HEK293 (cell line): ENCODE results near the gene OTOS.

Experiments
- CTCF ChIA-PET: fragments of 350-600 bp; formaldehyde crosslinking; extraction: SDS; loops from one replicate; lab custom pipeline; 2021; ENCODE audit warnings: antibody characterized with exemption; lab: Yijun Ruan, JAX
- POLR2A ChIA-PET: fragments of 300-600 bp; formaldehyde crosslinking; extraction: SDS; loops from one replicate; lab custom pipeline; 2020; ENCODE audit warnings: antibody characterized with exemption, inconsistent platforms; lab: Yijun Ruan, JAX
- H3K27ac ChIP-seq: fragments of 200-500 bp; sonication (Bioruptor generic); 2 replicates; pipeline ENCODE4 v1.5.1; 2014; ENCODE audit warnings: low read depth, low read length, control low read depth, inconsistent platforms; ENCODE audit errors: extremely low read depth
- H3K36me3 ChIP-seq, 2 experiments: fragments of 200-500 bp in 1 of 2; sonication (Bioruptor generic) in 1 of 2; 1 replicate in 1 of 2; 2 replicates in 1 of 2; pipeline ENCODE4 v1.5.1; 2014 to 2017; ENCODE audit warnings: inconsistent platforms in 2 of 2, low read length in 2 of 2; ENCODE audit not compliant: control insufficient read depth in 2 of 2, insufficient read depth in 1 of 2
- H3K4me1 ChIP-seq: fragments of 200-500 bp; sonication (Bioruptor generic); 2 replicates; pipeline ENCODE4 v1.5.1; 2014; ENCODE audit warnings: mild to moderate bottlenecking, low read length, inconsistent platforms; ENCODE audit not compliant: control insufficient read depth, insufficient read depth
- H3K4me3 ChIP-seq: 2 replicates; pipeline ENCODE4 v1.5.1; 2011; ENCODE audit warnings: low read depth, mild to moderate bottlenecking, control low read depth, low read length, moderate library complexity
- H3K9me3 ChIP-seq: fragments of 200-500 bp; sonication (Bioruptor generic); 2 replicates; pipeline ENCODE4 v1.5.1; 2014; ENCODE audit warnings: low read depth, low read length, inconsistent platforms; ENCODE audit not compliant: control insufficient read depth, insufficient read depth
- CTCF ChIP-seq: fragments of 450-650 bp; formaldehyde crosslinking; IDR thresholded peaks from 2 replicates; pipeline ENCODE4 v1.5.1; 2016; ENCODE audit warnings: missing biosample characterization, missing genetic modification characterization
- PATZ1 ChIP-seq: fragments of 450-650 bp; formaldehyde crosslinking; IDR thresholded peaks from 2 replicates; pipeline ENCODE4 v1.5.1; 2016; ENCODE audit warnings: missing biosample characterization, missing genetic modification characterization
- SCRT1 ChIP-seq: fragments of 450-650 bp; formaldehyde crosslinking; IDR thresholded peaks from 2 replicates; pipeline ENCODE4 v1.5.1; 2016; ENCODE audit warnings: missing biosample characterization, missing genetic modification characterization, borderline replicate concordance
- SCRT2 ChIP-seq: fragments of 450-650 bp; formaldehyde crosslinking; IDR thresholded peaks from 2 replicates; pipeline ENCODE4 v1.5.1; 2016; ENCODE audit warnings: missing biosample characterization, missing genetic modification characterization
- ZBTB7A ChIP-seq: fragments of 450-650 bp; formaldehyde crosslinking; IDR thresholded peaks from 2 replicates; pipeline ENCODE4 v1.5.1; 2016; ENCODE audit warnings: low read depth, missing biosample characterization, missing genetic modification characterization
- ZFHX2 ChIP-seq: fragments of 450-650 bp; formaldehyde crosslinking; conservative IDR thresholded peaks from 2 replicates; pipeline ENCODE4 v1.5.1; 2016; ENCODE audit warnings: missing biosample characterization, missing genetic modification characterization
- ZIC2 ChIP-seq: fragments of 450-650 bp; formaldehyde crosslinking; IDR thresholded peaks from 2 replicates; pipeline ENCODE4 v1.5.1; 2016; ENCODE audit warnings: missing biosample characterization, missing genetic modification characterization
- ZNF146 ChIP-seq: fragments of 450-650 bp; formaldehyde crosslinking; IDR thresholded peaks from 2 replicates; pipeline ENCODE4 v1.5.1; 2016; ENCODE audit warnings: missing biosample characterization, missing genetic modification characterization
- ZNF239 ChIP-seq: fragments of 450-650 bp; formaldehyde crosslinking; IDR thresholded peaks from 2 replicates; pipeline ENCODE4 v1.5.1; 2016; ENCODE audit warnings: missing biosample characterization, missing genetic modification characterization
- ZNF26 ChIP-seq: fragments of 450-650 bp; formaldehyde crosslinking; IDR thresholded peaks from 2 replicates; pipeline ENCODE4 v1.5.1; 2016; ENCODE audit warnings: missing biosample characterization, missing genetic modification characterization
- ZNF558 ChIP-seq: fragments of 450-650 bp; formaldehyde crosslinking; IDR thresholded peaks from 2 replicates; pipeline ENCODE4 v1.5.1; 2016; ENCODE audit warnings: missing biosample characterization, missing genetic modification characterization
- ZNF600 ChIP-seq: fragments of 450-650 bp; formaldehyde crosslinking; IDR thresholded peaks from 2 replicates; pipeline ENCODE4 v1.5.1; 2016; ENCODE audit warnings: missing biosample characterization, missing genetic modification characterization
- ZNF654 ChIP-seq: fragments of 450-650 bp; formaldehyde crosslinking; IDR thresholded peaks from 2 replicates; pipeline ENCODE4 v1.5.1; 2016; ENCODE audit warnings: low read depth, missing biosample characterization, missing genetic modification characterization
- ZSCAN30 ChIP-seq: fragments of 450-650 bp; IDR thresholded peaks from 2 replicates; pipeline ENCODE4 v1.5.1; 2018; ENCODE audit warnings: missing biosample characterization, mild to moderate bottlenecking, missing genetic modification characterization, moderate library complexity
- ZSCAN4 ChIP-seq: fragments of 450-650 bp; formaldehyde crosslinking; IDR thresholded peaks from 2 replicates; pipeline ENCODE4 v1.5.1; 2017; ENCODE audit warnings: missing biosample characterization, missing genetic modification characterization

Gene OTOS

GRCh38 chr2:240149943-240150784, 9.7 kb upstream of the OTOS start:
- POLR2A ChIA-PET = no interaction called here
- peak; percentile 53 for TF ChIP-seq ZNF654 (tag by site-specific recombination)
- no peak for TF ChIP-seq ZNF146 (tag by site-specific recombination)
- no peak for TF ChIP-seq ZNF239
- peak; percentile 73 for TF ChIP-seq CTCF
- TF ChIP-seq SCRT2 (tag by site-specific recombination) = peak; percentile 76
- TF ChIP-seq PATZ1 (tag by site-specific recombination) = 0 out of 2 replicates have a peak, but pooled peaks have one; percentile 17
- TF ChIP-seq SCRT1 (tag by site-specific recombination) = peak; percentile 81; the same call in 1 of the 2 replicates
- TF ChIP-seq ZIC2 = peak; percentile 36; the same call in 1 of the 2 replicates
- Histone ChIP-seq H3K4me1 (no peaks in the 10 kb centered on the region), H3K36me3 (no peaks in the 10 kb centered on the region), H3K27ac (no peak overlapping the region), H3K4me3 (no peak overlapping the region), H3K9me3 (no peaks in the 10 kb centered on the region)
- CTCF ChIA-PET = interaction anchor here (0.5 to 2.5 kb wide), 22 partner anchors 10 to 1253 kb away, joined by 3 to 9 read pairs (median 4); partner anchors contain the start of genes GPC1 and OTOS

- ChIA-PET CTCF (no interaction called here), POLR2A (no interaction called here)
These were observed 7.6 kb upstream of the OTOS start for GRCh38 chr2:240147911-240148587.

GRCh38 chr2:240147382-240147781, 6.9 kb upstream of the OTOS start:
- ChIA-PET CTCF (no interaction called here), POLR2A (no interaction called here)
- Histone ChIP-seq H3K36me3 (no peaks in the 10 kb centered on the region), H3K27ac (no peak overlapping the region), H3K9me3 (no peaks in the 10 kb centered on the region), H3K4me1 (no peaks in the 10 kb centered on the region), H3K4me3 (no peak overlapping the region)
- TF ChIP-seq ZNF239 = no peak
- TF ChIP-seq ZSCAN4 = peak; percentile 40; the same call in 1 of the 2 replicates

More at GRCh38 chr2:240147911-240148587, 7.6 kb upstream of the OTOS start:
- Histone ChIP-seq H3K36me3 (no peaks in the 10 kb centered on the region), H3K4me1 (no peaks in the 10 kb centered on the region), H3K4me3 (no peak overlapping the region), H3K9me3 (no peaks in the 10 kb centered on the region), H3K27ac (no peak overlapping the region)
- no peak for TF ChIP-seq ZBTB7A (tag by site-specific recombination)
- no peak for TF ChIP-seq ZFHX2
- no peak for TF ChIP-seq ZSCAN30 (tag by site-specific recombination)
- TF ChIP-seq ZNF558 = no peak
- TF ChIP-seq ZNF600 (tag by site-specific recombination) = no peak
- no peak for TF ChIP-seq ZNF26 (tag by site-specific recombination)
